DOHH2 (cell line): ENCODE results near the gene C4orf50.

Experiments used
- H3F3A ChIP-seq: fragments of 200-600 bp; sonication (generic), shearing (Covaris generic); 2 replicates; pipeline ENCODE4 v1.6.0; 2016; ENCODE audit warnings: antibody characterized with exemption, mild to moderate bottlenecking; ENCODE audit not compliant: control insufficient read depth, insufficient read depth
- H3K27ac ChIP-seq: fragments of 200-600 bp; sonication (generic); 2 replicates; pipeline ENCODE4 v1.5.1; 2014; ENCODE audit warnings: low read depth, mild to moderate bottlenecking, low read length, moderate library complexity
- H3K27me3 ChIP-seq: fragments of 200-600 bp; sonication (generic); 2 replicates; pipeline ENCODE4 v1.6.1; 2014; ENCODE audit warnings: mild to moderate bottlenecking, low read length, mixed read lengths; ENCODE audit not compliant: control insufficient read depth
- H3K36me3 ChIP-seq: fragments of 200-600 bp; sonication (generic); 2 replicates; pipeline ENCODE4 v1.6.1; 2014; ENCODE audit warnings: mild to moderate bottlenecking, low read length, moderate library complexity, mixed read lengths; ENCODE audit not compliant: control insufficient read depth
- H3K4me1 ChIP-seq: fragments of 200-600 bp; sonication (generic); 2 replicates; pipeline ENCODE4 v1.6.1; 2014; ENCODE audit warnings: mild to moderate bottlenecking, low read length, mixed read lengths; ENCODE audit not compliant: control insufficient read depth
- H3K4me2 ChIP-seq: fragments of 200-600 bp; sonication (generic); 2 replicates; pipeline ENCODE4 v1.6.0; 2014; ENCODE audit warnings: mild to moderate bottlenecking, low read length, moderate library complexity
- H3K4me3 ChIP-seq: fragments of 200-600 bp; sonication (generic); 2 replicates; pipeline ENCODE4 v1.5.1; 2014; ENCODE audit warnings: mild to moderate bottlenecking, low read length, mixed read lengths
- H3K79me2 ChIP-seq: fragments of 200-600 bp; sonication (generic); 2 replicates; pipeline ENCODE4 v1.6.1; 2014; ENCODE audit warnings: mild to moderate bottlenecking, low read length, mixed read lengths; ENCODE audit not compliant: control insufficient read depth
- H3K9me2 ChIP-seq: fragments of 200-600 bp; sonication (generic); replicated peaks from 2 replicates; pipeline ENCODE4 v1.6.1; 2014; ENCODE audit warnings: mild to moderate bottlenecking, low read length, mixed read lengths; ENCODE audit not compliant: control insufficient read depth
- H3K9me3 ChIP-seq: fragments of 200-600 bp; sonication (generic); 2 replicates; pipeline ENCODE4 v1.6.1; 2014; ENCODE audit warnings: antibody characterized with exemption, low read length, mixed read lengths; ENCODE audit not compliant: control insufficient read depth, insufficient read depth
- H4K20me1 ChIP-seq: fragments of 200-600 bp; sonication (generic); 2 replicates; pipeline ENCODE4 v1.6.0; 2014; ENCODE audit warnings: low read depth, mild to moderate bottlenecking, antibody characterized with exemption, low read length, moderate library complexity; ENCODE audit not compliant: control insufficient read depth, insufficient read depth
- CTCF ChIP-seq: fragments of 200-600 bp; sonication (generic); IDR thresholded peaks from one replicate; pipeline ENCODE4 v1.5.1; 2014; ENCODE audit warnings: antibody characterized with exemption, mild to moderate bottlenecking, low read depth, low read length; ENCODE audit not compliant: poor library complexity, severe bottlenecking
- EZH2phosphoT487 ChIP-seq: fragments of 200-600 bp; sonication (generic); IDR thresholded peaks from 2 replicates; pipeline ENCODE4 v1.6.1; 2017; ENCODE audit warnings: borderline replicate concordance, mild to moderate bottlenecking, antibody characterized with exemption, low read length, moderate library complexity, mixed read lengths

The C4orf50 gene

GRCh38 chr4:5899396-5899795 lies 118.8 kb downstream of the C4orf50 start:
- no peak overlapping the region for H3K4me2 ChIP-seq
- no peak overlapping the region for H3K27ac ChIP-seq
- no peaks in the 10 kb centered on the region; the same call in 1 of the 2 replicates for H3K27me3 ChIP-seq
- no peaks in the 10 kb centered on the region for H3K9me2 ChIP-seq
- no peaks in the 10 kb centered on the region for H3K4me1 ChIP-seq
- no peaks in the 10 kb centered on the region for H3K79me2 ChIP-seq
- no peak overlapping the region for H3K4me3 ChIP-seq
- TF ChIP-seq CTCF (no peak), EZH2phosphoT487 (no peak)
- H4K20me1 ChIP-seq = no peaks in the 10 kb centered on the region
- H3K9me3 ChIP-seq = no peaks in the 10 kb centered on the region
- no peaks in the 10 kb centered on the region for H3F3A ChIP-seq
- H3K36me3 ChIP-seq = no peaks in the 10 kb centered on the region

GRCh38 chr4:5897674-5898073 lies 120.6 kb downstream of the C4orf50 start:
- Histone ChIP-seq H3K27ac (no peak overlapping the region), H3K9me3 (no peaks in the 10 kb centered on the region), H3K4me1 (no peaks in the 10 kb centered on the region), H3K4me2 (no peak overlapping the region), H3K36me3 (no peaks in the 10 kb centered on the region), H3K9me2 (no peaks in the 10 kb centered on the region), H3K4me3 (no peak overlapping the region), H3F3A (no peaks in the 10 kb centered on the region), H3K79me2 (no peaks in the 10 kb centered on the region), H3K27me3 (no peaks in the 10 kb centered on the region; the same call in 1 of the 2 replicates), H4K20me1 (no peaks in the 10 kb centered on the region)
- TF ChIP-seq EZH2phosphoT487 = no peak
- TF ChIP-seq CTCF = no peak

GRCh38 chr4:5895287-5895686 lies 122.9 kb downstream of the C4orf50 start:
- Histone ChIP-seq H4K20me1 (no peaks in the 10 kb centered on the region), H3K4me3 (no peak overlapping the region), H3K79me2 (no peaks in the 10 kb centered on the region), H3K4me1 (no peaks in the 10 kb centered on the region), H3K27me3 (no peaks in the 10 kb centered on the region; the same call in 1 of the 2 replicates), H3K4me2 (no peak overlapping the region), H3K9me2 (no peaks in the 10 kb centered on the region), H3K27ac (no peak overlapping the region), H3K36me3 (no peaks in the 10 kb centered on the region), H3K9me3 (no peaks in the 10 kb centered on the region; the same call in 1 of the 2 replicates), H3F3A (no peaks in the 10 kb centered on the region)
- TF ChIP-seq EZH2phosphoT487 (no peak), CTCF (no peak)
